Measurements from ENCODE around the gene EHMT1.
"Not testable (repeated sequence)": the region's sequence is repeated elsewhere in the genome, so short reads cannot be mapped to it uniquely, and the experiment has no call there.

Gene EHMT1

DNA sequence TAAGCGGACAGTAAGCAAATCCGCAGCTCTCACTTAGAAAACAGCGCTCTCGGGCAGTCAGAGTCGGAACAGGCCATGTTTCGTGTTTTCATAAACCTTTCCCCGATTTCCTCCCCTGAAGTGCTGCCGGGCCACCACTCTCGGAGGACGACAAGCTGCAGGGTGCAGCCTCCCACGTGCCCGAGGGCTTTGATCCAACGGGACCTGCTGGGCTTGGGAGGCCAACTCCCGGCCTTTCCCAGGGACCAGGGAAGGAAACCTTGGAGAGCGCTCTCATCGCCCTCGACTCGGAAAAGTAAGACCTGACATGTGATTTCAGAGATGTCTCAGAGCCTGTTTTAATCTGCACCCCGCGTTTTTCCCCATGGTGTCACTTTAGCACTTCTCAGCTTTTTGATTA is 159.0 kb downstream of the EHMT1 start:
- FAIRE-seq = no peak
- DNase-seq (ENCODE audit: insufficient read length, low spot score) = no peak
- no peak for TF ChIP-seq POLR2A (IDR thresholded peaks at IDR 0.05; ENCODE audit: low read depth, low read length)

DNA sequence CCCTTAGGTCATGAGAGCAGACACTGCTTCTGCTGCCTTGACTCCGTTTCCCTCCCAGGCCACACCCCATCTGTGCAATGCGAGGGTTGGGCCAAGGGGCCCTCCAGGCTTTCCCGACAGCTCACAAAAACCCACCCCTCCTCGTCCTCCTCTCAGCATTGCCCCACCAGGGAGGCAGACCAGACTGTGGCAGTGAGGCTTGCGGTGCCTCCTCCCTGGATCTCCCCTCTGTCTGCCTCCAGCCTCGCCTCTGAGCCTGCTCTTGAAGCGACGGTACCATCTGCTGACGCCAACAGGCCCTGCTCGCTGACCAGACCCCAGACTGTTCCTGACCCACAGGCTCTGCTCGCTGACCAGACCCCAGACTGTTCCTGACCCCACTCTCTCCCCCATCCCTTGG is 159.5 kb downstream of the EHMT1 start:
- DNase-seq (ENCODE audit: insufficient read length, low spot score) (no peak), FAIRE-seq (no peak)
- TF ChIP-seq POLR2A (IDR thresholded peaks at IDR 0.05; ENCODE audit: low read depth, low read length) = no peak

DNA sequence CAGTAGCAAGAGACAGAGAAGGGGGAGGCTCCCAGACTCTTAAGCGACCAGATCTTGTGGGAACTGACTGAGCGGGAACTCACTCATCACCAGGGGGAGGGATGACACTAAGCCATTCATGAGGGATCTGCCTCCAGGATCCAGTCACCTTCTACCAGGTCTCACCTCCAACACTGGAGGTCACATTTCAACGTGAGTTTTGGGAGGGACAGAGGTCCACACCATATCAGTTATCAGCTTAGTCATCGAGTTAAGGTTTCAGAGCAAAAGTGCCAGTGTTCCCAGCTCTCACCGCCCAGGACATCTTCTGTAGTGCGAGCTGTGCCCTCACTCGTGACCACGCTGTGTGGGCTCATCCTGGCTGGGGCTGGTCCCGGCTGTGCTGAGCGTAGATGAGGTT is 160.1 kb downstream of the EHMT1 start:
- DNase-seq (ENCODE audit: insufficient read length, low spot score) (no peak), FAIRE-seq (no peak)
- no peak for TF ChIP-seq POLR2A (IDR thresholded peaks at IDR 0.05; ENCODE audit: low read depth, low read length)

DNA sequence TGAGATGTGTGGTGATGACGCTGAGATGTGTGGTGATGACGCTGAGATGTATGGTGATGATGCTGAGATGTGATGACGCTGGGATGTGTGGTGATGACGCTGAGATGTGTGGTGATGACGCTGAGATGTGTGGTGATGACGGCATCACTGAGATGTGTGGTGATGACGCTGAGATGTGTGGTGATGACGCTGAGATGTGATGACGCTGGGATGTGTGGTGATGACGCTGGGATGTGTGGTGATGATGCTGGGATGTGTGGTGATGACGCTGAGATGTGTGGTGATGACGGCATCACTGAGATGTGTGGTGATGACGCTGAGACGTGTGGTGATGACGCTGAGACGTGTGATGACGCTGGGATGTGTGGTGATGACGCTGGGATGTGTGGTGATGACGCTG is 161.2 kb downstream of the EHMT1 start:
- not testable (repeated sequence) for DNase-seq (ENCODE audit: insufficient read length, low spot score); FAIRE-seq

DNA sequence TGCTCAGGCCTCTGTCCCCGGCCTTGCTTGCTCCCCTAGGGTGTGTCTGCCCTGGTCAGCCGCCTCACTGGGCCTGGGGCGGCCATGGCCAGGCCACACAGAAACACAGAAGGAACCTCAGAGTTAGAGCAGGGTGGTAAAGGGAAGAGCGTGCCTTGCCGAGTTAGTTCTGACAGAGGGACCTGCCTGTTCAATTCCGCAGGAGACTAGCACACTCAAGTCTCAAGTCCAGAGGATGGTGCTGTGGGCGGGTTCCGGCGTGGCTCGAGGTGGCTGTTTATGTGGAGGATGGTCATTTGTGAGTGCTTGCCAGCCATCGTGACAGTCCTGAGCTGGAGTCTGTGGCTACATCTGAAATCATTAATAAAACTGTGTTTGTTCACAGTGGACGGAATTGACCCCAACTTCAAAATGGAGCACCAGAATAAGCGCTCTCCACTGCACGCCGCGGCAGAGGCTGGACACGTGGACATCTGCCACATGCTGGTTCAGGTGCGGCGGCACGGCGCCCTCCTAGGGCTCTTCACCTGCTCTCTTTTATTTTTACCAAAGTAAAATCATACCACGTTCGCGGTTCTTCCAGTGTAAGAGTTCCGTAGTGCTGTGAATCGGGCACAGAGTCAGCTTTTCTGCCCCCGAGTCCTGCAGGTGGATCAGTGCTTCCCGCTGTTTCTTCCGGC is 163.2 kb downstream of the EHMT1 start:
- DNase-seq (ENCODE audit: insufficient read length, low spot score) (no peak), FAIRE-seq (no peak)
- no peak for TF ChIP-seq POLR2A (IDR thresholded peaks at IDR 0.05; ENCODE audit: low read depth, low read length)

DNA sequence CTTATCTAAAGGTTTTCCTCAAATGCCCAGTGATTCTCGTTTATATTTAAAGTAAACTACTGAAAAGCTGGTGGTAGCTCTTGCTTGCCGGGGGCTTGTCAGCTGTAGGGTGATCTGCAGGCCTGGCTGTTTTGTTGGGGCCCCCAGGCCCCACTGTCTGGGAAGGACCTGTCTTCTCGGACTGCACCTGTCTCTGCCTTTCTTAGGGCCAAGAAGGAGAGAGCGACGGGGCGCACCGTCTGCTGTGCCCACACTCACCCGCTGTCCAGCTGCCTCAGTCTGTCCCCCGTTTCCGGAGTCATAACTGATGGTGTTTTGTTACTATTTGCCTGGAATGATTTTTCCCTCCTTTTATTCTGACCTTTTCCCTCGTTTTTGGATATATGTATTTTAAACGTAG is 164.7 kb downstream of the EHMT1 start:
- DNase-seq (ENCODE audit: insufficient read length, low spot score) = no peak
- FAIRE-seq = no peak
- TF ChIP-seq POLR2A (IDR thresholded peaks at IDR 0.05; ENCODE audit: low read depth, low read length) = no peak

DNA sequence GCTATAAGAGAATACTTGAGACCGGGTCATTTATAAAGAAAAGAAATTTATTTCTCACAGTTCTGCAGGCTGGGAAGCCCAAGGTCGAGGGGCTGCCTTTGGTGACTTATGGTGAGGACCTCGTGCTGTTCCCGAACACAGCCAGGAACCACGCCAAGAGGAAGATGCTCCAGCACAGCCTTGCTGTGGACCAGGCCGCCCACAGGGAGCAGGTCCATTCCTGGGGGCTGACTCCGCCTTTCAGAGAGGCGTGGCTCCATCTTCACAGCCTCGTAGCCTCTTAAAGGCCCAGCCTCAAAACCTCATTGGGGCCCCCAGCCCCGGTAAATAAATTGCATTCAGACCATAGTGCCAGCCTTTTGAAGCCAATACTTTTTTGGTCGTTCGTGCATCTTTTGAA is 165.2 kb downstream of the EHMT1 start:
- DNase-seq (ENCODE audit: insufficient read length, low spot score) (peak; percentile 33), FAIRE-seq (no peak)
- TF ChIP-seq POLR2A (IDR thresholded peaks at IDR 0.05; ENCODE audit: low read depth, low read length) = no peak

DNA sequence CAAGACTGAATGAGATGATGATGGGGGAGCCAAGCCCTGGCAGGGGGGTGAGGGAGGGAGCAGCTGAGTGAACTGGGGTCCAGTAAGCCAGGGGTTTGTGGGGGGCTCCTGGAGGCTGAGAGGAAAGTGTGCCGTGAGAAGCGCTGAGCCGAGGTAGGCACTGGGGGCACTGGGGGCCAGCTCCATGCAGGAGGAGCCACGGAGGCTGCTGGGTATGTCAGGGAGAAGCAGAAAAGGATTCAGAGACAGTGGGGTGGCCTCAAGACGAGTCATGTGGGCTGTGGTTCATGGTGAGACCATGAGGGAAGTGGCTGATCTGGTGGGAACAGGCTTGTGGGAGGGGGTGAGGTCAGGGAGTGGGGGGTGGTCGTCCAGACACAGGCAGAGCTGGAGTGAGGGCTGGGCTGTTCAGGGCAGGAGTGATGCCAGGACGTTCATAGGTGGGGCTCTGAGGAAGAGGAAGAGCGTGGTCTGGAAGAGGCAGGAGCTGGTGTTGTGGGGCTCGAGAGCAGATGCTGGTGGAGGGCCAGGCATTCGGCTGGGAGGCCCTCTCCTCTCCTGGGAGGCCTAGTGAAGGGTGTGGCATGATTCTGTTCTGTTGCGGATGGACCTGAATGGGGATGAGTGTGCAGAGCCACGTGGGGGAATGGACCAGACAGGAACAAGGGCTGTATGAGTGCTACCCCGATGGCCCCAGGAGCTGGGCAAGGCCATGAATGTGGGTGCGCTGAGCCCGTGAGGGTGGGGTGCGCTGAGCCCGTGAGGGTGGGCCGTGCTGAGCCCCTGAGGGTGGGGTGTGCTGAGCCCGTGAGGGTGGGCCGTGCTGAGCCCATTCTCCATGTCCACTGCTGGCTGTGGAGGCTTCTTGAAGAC is 166.1 kb downstream of the EHMT1 start:
- DNase-seq (ENCODE audit: insufficient read length, low spot score) (no peak), FAIRE-seq (no peak)
- TF ChIP-seq POLR2A (IDR thresholded peaks at IDR 0.05; ENCODE audit: low read depth, low read length) = no peak

DNA sequence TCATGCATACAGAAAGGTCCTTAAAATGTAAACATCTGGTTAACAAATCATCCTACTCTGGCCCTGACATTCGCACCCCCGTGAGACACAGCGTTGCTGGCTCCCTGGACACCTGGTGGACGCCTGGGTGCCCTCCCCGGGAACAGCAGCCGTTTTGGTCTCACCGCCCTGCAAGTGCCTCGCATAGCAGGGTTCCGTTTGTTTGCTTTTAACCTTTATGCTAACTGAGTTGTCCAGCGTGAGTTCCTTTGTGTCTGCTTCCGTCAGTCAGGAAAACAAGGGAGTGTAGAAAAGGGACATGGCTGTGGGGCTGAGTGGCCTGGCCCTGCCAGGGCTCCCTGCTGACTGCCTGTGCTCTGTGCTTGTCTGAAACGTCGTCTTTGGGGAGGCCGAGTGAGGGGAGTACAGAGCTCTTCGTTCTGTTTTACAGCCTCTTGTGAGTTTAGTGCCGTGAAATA is 166.9 kb downstream of the EHMT1 start:
- no peak for TF ChIP-seq POLR2A (IDR thresholded peaks at IDR 0.05; ENCODE audit: low read depth, low read length)
- DNase-seq (ENCODE audit: insufficient read length, low spot score) = no peak
- no peak for FAIRE-seq

DNA sequence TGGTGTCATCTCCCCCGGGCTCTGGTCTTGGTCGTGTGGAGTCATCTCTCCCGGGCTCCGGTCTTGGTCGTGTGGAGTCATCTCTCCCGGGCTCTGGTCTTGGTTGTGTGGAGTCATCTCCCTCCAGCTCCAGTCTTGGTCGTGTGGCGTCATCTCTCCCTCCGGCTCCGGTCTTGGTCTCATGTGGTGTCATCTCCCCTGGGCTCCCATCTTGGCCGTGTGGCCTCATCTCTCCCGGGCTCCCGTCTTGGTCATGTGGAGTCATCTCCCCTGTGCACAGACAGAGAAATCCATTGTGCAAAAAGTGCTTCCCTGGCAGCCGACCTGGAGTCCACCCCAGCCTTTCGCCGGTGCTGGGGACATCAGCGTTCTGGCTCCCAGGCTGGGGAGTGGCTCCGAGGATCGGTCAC is 167.7 kb downstream of the EHMT1 start:
- FAIRE-seq = no peak
- no peak for DNase-seq (ENCODE audit: insufficient read length, low spot score)
- no peak for TF ChIP-seq POLR2A (IDR thresholded peaks at IDR 0.05; ENCODE audit: low read depth, low read length)

DNA sequence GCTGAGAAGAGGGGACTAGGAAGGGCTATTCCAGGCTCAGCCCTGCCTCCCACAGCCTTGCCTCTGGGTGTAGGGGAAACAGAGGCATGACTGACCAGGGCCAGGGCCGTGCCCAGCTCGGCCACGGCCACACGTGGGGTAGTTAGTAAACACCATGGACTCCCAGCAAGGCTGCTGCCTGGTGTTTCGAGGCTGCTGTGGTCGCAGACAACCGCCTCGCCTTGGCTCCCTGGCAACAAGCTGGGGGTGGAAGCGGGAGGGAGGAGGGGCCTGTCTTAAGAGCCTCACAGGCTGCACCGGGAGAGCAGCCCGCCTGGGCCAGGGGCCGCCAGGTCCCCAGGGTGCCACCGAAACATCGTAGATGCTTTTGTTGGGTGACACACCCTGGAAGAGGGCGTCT is 168.6 kb downstream of the EHMT1 start:
- no peak for DNase-seq (ENCODE audit: insufficient read length, low spot score)
- TF ChIP-seq POLR2A (IDR thresholded peaks at IDR 0.05; ENCODE audit: low read depth, low read length) = no peak
- FAIRE-seq = no peak

DNA sequence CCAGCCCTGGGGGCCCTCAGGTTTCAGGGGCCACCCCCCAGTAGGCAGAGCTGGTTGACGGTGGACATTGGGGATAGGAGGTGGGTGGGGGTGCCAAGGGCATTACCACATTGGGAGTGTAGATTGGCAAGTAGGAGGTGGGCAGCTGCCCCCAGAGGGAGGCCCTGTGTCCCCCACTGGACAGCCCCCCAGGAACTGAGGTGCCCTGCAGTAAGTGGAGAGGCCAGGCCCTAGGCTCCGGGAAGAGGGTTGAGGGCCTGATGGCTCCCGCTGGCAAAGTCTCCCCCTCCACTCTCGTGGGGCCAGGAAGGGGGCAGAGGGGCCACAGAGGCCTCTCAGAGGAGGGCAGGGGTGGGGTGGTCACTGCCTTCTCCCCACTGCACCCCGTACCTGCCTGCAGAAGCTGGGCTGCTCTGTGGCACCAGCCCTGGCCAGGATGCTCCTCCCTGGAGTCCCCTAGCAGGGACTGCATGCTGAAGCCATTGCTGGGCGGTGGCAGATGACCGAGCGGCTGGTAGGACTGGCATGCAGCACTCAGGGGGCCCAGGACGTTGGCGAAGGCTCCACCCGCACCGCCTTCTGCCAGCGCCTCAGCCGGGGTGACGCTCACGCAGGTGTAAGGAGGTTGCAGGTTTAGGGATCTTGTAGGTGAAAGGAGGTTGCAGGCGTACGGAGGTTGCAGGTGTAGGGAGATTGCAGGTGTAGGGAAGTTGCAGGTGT is 169.1 kb downstream of the EHMT1 start:
- no peak for FAIRE-seq
- DNase-seq (ENCODE audit: insufficient read length, low spot score) = no peak
- no peak for TF ChIP-seq POLR2A (IDR thresholded peaks at IDR 0.05; ENCODE audit: low read depth, low read length)

DNA sequence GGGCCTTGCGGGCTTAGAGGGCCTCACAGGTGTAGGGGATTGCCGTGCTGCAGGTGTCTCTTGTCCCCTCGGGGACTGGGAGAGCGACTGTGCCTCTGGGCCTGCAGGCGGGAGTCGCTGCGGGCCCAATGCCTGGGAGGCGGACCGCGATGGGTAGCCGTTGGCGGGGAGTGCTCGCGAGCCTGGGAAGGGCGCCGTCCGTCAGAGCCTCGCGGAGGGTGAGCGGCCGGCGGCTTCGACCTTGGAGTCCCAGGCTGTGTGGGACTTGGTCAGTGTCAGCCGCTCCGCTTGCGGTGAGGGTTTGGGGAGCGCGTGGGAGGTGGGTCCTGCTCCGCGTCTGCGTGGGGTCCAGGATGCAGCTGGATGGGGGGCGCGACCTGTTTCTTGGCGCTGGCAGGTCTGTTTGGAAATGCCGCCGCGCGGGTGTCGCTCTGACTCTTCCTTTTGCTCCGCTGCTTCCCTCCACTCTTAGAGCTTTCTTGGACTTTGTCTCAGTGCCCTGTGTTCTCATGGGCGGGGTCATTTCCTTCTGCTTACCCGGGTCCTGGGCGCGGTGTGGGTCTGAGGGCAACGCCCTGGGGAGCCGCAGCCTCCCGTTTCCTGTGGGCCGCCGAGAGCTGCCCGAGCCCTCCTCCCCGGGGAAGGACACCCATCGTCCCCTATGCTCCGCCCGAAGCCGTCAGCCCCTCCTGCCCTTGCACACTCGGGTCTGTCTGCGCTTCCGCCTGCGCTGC is 169.9 kb downstream of the EHMT1 start:
- no peak for DNase-seq (ENCODE audit: insufficient read length, low spot score)
- FAIRE-seq = no peak
- TF ChIP-seq POLR2A (IDR thresholded peaks at IDR 0.05; ENCODE audit: low read depth, low read length) = no peak
